ENCODE data around the gene SPEM3.

SPEM3 gene

GRCh38 chr17:7423679-7424078 lies 5.0 kb upstream of the SPEM3 start:
- no peak for DNase-seq

GRCh38 chr17:7425316-7425715 lies 3.3 kb upstream of the SPEM3 start, which contains the start of gene SPEM2:
SPEM2 (plus strand) TSS chr17:7425616; CDS start chr17:7425689, 73 bp downstream.
- no peak for DNase-seq

- no peak for DNase-seq
Observed at GRCh38 chr17:7425756-7426155, 2.9 kb upstream of the SPEM3 start.

- DNase-seq: no peak
Observed at GRCh38 chr17:7426203-7426863, 2.3 kb upstream of the SPEM3 start.

- no peak for DNase-seq
Observed at GRCh38 chr17:7426896-7427489, 1.7 kb upstream of the SPEM3 start.

GRCh38 chr17:7427549-7427948 lies 1.1 kb upstream of the SPEM3 start:
- no peak for DNase-seq

GRCh38 chr17:7429722-7430121 lies 1.1 kb downstream of the SPEM3 start:
- DNase-seq: no peak

- no peak for DNase-seq
Observed at GRCh38 chr17:7431231-7431630, 2.6 kb downstream of the SPEM3 start.

GRCh38 chr17:7432296-7432695 lies 3.6 kb downstream of the SPEM3 start:
- no peak for DNase-seq

- DNase-seq: peak; percentile 72
Observed at GRCh38 chr17:7435676-7436555, 7.3 kb downstream of the SPEM3 start.

GRCh38 chr17:7436556-7437368 lies 8.1 kb downstream of the SPEM3 start:
- peak; percentile 85 for DNase-seq

- DNase-seq: no peak
Observed at GRCh38 chr17:7437369-7437863, 8.8 kb downstream of the SPEM3 start.

GRCh38 chr17:7437950-7438614 lies 9.4 kb downstream of the SPEM3 start:
- DNase-seq: peak; percentile 85

GRCh38 chr17:7438656-7439460 lies 10.2 kb downstream of the SPEM3 start:
- no peak for DNase-seq

GRCh38 chr17:7439462-7440112 lies 10.9 kb downstream of the SPEM3 start, which contains the start of gene FGF11:
FGF11 (plus strand) TSS chr17:7439512; CDS start chr17:7439621, 109 bp downstream.
- DNase-seq: peak; percentile 12

- DNase-seq: peak; percentile 45
Observed at GRCh38 chr17:7440113-7440833, 11.6 kb downstream of the SPEM3 start.

GRCh38 chr17:7440834-7441195 lies 12.2 kb downstream of the SPEM3 start:
- peak; percentile 5 for DNase-seq

- DNase-seq: no peak
Observed at GRCh38 chr17:7441266-7441665, 12.6 kb downstream of the SPEM3 start.

- DNase-seq: no peak
Observed at GRCh38 chr17:7442142-7442541, 13.5 kb downstream of the SPEM3 start.

All from CD4-positive, alpha-beta T cell treated with Interleukin-17A for 4 hours (primary cell).